ENCODE data around the gene AVEN.
"Not testable (repeated sequence)": the region's sequence is repeated elsewhere in the genome, so short reads cannot be mapped to it uniquely, and the experiment has no call there.

The AVEN gene

GRCh38 chr15:34038023-34038870 is 757 bp downstream of the AVEN start:
- peak; percentile 49 to 53 for DNase-seq

DNA sequence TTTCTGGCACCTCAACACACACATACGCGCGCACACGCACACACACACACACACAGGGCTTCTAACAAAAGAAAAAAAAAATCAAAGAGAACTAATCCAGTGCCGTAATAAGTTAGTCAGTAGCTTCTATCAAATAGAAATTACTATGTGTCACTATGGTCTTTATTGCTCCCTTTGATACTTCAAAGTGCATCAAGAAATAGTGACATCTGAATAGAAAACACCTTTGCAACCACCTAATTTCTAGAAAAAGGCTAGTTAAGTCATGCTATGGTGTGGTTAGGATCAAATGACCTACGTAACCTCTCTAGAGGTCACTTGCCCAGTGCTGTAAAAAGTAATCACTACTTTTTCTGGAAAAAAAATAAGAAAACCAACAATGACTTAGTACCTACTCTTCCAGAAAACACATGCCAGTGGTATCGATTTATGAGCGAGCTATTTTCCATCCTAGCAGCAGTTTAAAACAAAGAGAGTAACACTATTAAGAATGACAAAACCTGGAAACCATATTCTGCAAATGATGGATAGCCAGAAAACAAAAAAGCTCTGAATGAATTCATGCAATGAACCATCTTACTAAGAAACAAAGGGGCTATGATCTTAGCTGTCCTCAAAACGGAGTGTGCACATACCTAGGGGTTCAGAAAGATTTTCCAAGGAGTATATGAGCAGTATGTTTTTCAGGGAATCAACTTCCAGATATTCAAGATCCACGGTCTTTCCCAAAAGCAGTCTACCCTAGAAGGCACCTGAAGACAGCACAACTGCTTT is 6.8 kb downstream of the AVEN start:
- DNase-seq: no peak

GRCh38 chr15:34027606-34028005 is 11.4 kb downstream of the AVEN start:
- DNase-seq: no peak

GRCh38 chr15:34025252-34025651 is 13.8 kb downstream of the AVEN start:
- no peak for DNase-seq

DNA sequence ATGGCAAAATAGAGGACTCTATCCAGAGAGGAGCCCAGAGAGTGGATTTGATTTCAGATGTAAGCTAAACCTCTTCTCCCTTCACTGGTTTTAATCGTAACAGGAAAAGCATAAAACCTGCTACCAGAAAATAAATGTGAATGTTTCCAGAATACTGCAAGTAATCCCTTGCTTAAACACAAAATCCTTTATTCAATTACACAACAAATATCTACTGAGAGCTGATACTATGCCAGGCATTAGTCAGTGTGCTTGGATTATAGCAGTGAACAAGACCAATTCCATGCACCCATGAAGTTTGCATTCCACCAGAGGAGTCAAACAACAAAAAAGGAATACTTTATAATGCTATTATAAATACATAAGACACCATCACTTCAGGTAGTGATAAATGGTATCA is 15.1 kb downstream of the AVEN start:
- DNase-seq: no peak

- DNase-seq: no peak
Measured at GRCh38 chr15:34019369-34019990, 19.5 kb downstream of the AVEN start.

DNA sequence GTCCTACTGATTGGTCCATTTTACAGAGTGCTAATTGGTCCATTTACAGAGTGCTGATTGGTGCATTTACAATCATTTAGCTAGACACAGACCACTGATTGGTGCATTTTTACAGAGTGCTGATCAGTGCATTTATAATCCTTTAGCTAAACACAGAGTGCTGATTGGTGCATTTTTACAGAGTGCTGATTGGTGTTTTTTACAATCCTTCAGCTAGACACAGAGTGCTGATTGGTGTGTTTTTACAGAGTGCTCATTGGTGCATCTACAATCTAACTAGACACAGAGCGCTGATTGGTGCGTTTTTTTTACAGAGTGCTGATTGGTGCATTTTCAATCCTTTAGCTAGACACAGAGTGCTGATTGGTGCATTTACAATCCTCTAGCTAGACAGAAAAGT is 20.3 kb downstream of the AVEN start:
- DNase-seq: not testable (repeated sequence)

DNA sequence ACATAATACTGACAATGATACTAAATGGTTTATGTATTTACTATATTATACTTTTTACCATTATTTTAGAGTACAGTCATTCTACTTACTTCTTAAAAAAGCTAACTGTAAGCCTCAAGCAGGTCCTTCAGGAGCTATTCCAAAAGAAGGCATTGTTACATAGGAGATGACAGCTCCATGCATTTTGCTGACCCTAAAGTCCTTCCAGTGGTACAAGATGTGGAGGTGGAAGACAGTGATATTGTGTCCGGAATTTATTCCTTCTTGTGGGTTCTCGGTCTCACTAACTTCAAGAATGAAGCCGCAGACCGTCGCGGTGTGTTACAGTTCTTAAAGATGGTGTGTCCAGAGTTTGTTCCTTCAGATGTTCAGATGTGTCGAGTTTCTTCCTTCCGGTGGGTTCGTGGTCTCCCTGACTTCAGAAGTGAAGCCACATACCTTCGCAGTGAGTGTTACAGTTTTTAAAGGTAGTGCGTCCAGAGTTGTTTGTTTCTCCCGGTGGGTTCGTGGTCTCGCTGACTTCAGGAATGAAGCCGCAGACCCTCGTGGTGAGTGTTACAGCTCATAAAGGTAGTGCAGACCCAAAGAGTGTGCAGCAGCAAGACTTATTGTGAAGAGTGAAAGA is 20.9 kb downstream of the AVEN start:
- DNase-seq: no peak

DNA sequence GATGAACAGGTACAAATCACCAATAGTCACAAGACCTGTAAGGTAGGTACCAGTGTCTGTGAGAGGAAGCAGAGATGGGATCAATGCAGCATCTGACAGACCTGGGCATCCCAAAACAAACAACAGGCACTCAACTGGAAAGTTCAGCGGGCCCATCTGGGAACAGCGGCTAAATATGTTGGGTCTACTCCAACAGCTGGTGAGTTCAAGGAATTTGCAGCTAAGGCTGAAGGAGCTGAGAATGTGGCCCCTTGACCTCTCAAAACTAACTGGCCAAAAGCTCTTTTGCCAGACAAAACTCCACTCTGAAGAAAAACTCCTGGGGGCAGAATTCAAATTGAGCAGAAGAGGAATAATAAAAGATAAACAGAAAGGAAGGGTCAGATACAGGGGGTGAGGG is 24.4 kb downstream of the AVEN start:
- no peak for DNase-seq

GRCh38 chr15:34013746-34014145 is 25.3 kb downstream of the AVEN start:
- DNase-seq: no peak

DNA sequence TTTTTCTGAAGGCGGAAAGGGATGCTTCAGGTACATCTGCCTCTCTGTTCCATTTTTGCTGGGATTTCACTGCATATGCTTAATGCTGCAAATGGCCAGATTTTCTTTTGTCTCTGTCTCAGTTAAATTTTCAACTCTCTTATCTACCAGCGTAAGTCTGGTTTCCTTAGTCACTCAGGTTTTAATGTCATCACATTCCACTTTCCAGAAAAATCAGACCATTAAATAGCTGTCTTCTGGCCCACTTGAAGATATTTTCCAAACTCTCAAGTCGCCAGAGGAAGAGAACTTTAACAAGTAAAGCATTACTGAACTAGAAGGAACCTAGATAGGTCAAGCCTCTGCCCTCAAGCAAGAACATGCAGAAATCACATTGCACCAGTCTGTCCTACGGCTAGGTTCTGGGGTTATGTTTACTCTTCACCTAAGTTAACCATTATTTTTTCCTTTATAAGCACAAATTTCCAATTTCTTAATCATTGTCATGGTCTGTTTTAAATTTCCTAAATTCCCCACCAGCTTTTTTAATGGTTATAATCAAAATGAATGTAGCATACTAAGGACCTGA is 26.5 kb downstream of the AVEN start:
- DNase-seq: no peak

GRCh38 chr15:34011481-34011880 is 27.5 kb downstream of the AVEN start:
- DNase-seq: no peak

- DNase-seq: no peak
Measured at GRCh38 chr15:34010921-34011320, 28.1 kb downstream of the AVEN start.

DNA sequence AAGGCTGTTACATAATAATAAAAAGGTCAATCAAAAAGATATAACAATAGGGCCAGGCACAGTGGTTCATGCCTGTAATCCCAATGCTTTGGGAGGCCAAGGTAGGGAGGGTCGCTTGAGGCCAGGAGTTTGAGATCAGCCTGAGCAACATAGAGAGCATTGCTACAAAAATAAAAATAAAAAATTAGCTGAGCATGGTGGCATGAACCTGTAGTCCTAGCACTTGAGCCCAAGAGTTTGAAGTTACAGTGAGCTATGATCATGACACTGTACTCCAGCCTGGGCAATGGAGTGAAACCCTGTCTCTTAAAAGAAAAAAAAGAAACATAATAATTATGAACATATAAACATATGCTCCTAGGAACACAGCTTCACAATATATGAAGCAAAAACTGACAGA is 29.3 kb downstream of the AVEN start:
- no peak for DNase-seq

- no peak for DNase-seq
Measured at GRCh38 chr15:34006381-34006780, 32.6 kb downstream of the AVEN start.

DNA sequence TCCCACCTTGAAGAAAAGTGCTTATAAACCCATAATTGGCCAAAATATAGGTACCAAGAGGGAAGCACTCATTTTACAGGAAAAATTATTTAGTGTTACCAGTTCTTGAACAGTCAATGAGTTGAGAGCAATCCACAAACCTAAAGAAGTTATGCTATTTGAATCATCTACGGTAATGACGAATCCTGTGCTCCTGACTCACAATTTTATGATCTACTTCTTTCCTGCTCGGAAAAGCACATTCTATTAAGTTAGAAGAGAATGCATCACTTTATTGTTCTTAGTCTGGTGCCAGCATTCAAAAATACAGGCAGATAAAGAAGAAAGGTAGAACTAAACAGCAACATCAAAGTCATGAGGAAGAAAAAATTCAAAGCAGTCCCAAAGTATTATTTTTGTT is 37.5 kb downstream of the AVEN start:
- no peak for DNase-seq

GRCh38 chr15:33995666-33996065 is 43.3 kb downstream of the AVEN start:
- DNase-seq: not testable (repeated sequence)

DNA sequence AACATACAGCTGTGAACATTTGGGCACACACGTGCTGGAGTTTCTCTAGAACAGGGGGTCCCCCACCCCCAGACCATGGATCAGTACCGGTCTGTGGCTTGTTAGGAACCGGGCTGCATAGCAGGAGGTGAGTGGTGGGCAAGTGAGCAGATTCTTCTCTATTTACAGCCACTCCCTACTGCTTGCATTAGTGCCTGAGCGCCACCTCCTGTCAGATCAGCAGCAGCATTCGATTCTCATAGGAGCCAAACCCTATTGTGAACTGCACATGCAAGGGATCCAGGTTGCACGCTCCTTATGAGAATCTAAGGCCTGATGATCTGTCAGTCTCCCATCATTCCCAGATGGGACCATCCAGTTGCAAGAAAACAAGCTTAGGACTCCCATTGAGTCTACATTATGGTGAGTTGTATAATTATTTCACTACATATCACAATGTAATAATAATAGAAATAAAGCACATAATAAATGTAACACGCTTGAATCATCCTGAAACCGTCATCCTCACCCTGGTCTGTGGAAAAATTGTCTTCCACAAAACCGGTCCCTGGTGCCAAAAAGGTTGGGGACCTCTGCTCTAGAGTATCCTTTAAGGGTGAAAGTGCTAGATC is 44.9 kb downstream of the AVEN start:
- peak; percentile 15 to 29 for DNase-seq

DNA sequence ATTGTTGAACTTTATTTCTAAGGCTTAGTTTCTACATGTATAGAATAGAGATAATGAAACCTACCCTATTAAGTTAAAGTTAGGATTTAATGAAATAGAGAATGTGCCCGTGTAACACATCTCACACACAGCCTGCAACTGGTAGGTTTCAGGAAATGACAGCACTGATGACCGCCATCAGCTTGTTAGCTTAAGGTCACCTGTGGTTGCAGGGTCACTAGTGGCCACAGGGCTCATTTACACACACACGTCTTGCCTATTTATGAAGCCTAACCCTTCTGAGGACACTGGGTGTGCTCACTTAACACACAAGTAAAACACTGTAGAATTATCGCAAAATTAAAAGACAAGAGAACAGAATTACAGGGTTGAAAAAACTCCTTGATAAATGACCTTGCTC is 50.6 kb downstream of the AVEN start:
- no peak for DNase-seq

- DNase-seq: no peak
Measured at GRCh38 chr15:33987444-33987843, 51.6 kb downstream of the AVEN start.

DNA sequence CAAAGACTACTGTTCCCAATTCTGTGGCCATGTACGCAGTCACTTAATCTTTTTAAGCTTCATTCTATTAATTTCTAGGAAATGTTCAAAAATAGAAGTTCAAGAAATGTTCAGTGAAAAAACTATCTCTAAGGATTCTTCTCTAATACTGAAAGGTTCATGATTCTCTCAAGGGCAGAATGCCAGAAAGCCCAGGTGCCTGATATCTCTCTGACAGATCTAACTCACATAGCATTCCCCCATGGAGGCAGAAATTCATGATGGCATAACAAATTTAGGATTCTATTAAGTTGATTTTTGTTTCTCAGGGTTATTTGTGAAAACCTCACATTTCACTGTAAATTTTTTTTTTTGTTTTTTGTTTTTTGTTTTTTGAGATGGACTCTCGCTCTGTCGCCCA is 53.3 kb downstream of the AVEN start:
- no peak for DNase-seq

DNA sequence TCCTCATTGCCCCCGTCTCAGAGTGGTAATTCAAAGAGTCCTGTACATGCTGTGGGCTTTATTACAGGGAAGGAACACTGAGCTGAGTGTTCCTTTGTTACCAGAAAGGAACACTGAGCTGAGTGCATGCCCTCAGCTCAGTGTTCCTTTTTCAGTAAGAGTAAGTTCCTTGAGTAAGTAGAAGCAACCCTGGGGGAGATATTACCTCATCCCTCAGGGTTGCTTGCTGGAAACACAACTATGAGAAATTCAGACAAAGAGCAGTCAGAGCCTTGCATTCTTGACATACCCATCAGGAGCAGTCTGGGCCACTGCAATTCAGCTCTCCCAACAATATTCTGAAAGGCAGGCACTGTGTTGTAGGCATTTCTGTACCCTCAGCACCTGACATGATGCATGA is 53.7 kb downstream of the AVEN start:
- DNase-seq: no peak

DNA sequence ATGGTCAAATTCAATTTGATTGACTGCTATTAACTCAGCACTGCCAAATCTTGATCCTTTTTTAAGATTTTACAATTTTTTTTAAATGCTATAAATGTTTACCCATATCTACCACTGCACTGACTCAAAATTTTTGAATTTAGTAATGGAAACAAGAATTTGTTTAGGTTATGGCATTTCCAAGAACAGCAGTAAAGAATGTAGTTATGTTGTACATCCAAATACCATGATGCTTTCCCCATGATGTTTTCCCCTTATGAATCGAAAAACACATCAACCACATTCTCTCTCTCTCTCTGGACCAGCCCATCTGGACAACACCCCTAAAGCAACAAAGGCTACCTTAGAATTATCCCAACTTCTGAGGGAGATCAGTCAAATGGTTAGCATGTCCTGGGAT is 56.5 kb downstream of the AVEN start:
- DNase-seq: no peak
